Stimulated activated CD4-positive, alpha-beta T cell treated with anti-CD3 and anti-CD28 coated beads, Interleukin-4, amount 100 ng/mL, for 24 hours (primary cell): ENCODE data around the gene MET.
"Not testable (repeated sequence)": the region's sequence is repeated elsewhere in the genome, so short reads cannot be mapped to it uniquely, and the experiment has no call there.

Experiments
- DNase-seq: peaks from one replicate; pipeline ENCODE4 v3.0.0-alpha.2; 2020

Gene MET

GRCh38 chr7:116671681-116672595, at the start of gene MET:
Gene MET (plus strand): TSS chr7:116672196. CDS start chr7:116699085, 26,889 bp downstream.
- peak; percentile 35 for DNase-seq

- no peak for DNase-seq
These were observed 45.1 kb upstream of the MET start for GRCh38 chr7:116626886-116627285.

GRCh38 chr7:116629051-116629463, 42.9 kb upstream of the MET start:
- DNase-seq, result no peak

DNA sequence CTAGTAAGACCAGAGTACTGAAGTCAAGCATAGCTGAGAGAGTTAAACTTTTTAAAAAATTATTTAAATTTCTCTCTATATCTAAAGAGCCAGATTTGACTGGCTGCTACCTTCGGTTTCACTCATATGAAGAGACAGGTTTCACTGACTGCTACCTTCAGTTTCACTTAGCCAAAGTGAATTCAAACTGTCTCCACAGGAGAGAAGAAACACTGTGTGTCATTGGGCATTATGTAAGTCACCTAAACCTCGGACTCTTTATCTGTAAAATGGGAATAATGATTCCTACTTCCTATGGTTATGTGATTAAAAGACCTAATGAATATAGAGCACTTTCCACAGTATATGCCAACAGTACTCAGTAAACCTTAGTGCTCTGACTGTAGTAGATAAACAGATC, 41.6 kb upstream of the MET start:
- DNase-seq, result no peak

DNA sequence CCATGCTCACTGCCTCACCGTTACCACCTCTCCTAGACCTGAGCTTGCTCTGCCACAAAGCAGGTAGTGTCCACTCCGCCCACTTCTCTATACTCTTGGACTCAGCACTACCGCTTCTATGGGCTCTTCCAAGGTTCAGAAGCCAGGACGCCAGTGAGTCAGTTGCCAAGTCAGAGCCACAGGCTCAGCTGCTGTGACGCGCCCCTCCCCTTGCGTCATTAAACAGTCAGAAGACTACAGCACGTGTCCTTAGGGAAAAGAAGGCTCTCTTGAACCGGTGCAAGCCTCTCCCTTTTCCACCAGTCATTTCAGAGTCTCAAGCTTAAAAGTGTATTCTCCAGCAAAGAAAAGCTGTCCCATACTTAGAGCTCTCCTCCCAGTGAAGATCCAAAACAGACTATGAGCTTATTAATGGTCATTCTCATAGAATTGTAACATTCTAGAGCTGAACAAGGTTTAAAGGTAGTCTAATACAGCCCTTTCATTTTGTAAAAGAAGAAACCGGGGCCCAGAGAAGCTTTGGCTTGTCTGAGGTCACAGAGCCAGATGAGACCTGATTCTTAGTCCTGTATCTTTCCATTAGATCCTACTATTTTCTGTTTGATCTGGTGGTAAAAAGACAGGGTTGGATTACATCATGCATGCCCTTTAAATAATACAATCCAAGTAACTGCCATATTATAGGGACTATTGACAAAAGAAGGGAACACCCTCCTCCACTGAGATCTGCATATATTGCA, 40.9 kb upstream of the MET start:
- no peak for DNase-seq

DNA sequence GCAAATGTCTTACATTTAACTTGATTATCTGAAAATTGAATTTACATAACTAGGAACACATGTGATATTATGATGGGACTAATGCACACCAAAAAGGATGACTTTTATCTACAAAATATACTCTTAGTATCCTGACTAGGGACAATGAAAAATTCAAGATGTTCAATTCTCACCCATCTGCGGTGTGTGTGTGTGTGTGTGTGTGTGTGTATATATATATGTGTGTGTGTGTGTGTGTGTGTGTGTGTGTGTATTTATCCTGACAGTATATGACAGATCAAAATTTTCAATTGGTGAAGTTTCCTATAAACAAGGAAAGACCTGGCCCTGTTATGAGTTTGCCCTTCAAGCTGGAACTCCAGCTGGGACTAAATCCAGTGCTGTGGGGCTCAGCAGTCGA, 40.3 kb upstream of the MET start:
- DNase-seq, result no peak

GRCh38 chr7:116632384-116632783, 39.6 kb upstream of the MET start:
- no peak for DNase-seq

DNA sequence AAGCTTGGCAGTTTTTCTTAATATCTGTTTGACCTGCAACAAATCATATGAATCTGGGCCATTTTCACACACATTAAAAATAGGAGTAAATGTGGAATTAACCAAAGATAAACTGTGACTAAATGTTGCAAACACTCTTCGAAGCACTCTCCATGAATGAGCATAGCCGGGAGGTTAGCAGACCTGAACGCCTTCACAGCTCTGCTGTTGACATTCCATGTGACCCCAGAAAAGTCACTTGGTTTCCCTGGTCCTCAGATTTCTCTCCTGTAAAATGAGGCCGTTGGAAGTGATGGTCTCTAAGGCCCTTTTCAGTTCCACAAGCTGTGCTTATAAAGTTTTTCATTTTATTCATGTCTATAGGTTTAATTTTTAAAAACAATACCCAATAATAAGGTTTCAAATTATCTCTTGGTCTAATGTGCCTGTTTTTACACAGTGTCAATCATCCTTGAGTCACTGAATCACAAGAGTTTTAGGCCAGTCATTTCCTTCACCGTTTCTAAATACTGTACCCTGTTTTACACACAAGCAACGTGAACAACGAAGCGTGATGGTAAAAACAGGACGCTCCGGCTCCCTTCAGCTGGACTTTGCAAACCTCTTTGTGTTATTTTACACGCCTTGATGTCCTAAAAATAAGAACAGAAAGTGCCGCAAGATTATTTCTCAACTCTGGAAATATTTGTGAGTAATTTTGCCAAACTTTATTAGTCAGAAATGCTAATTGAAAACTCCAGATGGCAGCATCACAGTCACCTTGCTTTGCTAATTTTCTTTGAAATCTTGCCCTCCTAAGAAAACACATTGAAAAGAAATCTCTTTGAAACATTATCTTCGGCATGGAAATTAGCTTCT, 38.6 kb upstream of the MET start:
- no peak for DNase-seq

DNA sequence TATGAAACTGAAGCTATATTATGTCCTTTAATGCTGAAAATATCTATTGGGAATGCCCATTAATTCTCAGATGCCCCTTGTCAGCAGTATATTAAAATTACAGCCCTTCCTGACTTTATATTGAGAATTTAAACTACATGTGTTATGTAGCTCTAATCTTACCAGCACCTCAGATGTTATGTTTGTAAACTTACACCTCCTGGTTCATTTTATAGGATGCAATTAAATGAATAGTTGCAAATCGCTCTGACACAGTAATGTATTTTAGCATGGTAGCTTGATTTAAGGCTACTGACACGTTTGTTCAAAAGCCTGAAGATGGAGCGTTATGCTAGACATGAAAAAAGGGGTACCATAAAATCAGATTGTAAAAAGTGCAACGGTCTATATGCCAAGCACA, 35.0 kb upstream of the MET start:
- no peak for DNase-seq

DNA sequence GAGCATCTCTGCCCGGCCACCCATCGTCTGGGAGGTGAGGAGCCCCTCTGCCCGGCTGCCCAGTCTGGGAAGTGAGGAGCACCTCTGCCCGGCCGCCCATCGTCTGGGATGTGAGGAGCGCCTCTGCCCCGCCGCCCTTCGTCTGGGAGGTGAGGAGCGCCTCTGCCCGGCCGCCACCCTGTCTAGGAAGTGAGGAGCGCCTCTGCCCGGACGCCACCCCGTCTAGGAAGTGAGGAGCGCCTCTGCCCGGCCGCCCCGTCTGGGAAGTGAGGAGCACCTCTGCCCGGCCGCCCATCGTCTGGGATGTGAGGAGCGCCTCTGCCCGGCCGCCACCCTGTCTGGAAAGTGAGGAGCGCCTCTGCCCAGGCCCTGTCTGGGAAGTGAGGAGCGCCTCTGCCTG, 33.4 kb upstream of the MET start:
- not testable (repeated sequence) for DNase-seq

DNA sequence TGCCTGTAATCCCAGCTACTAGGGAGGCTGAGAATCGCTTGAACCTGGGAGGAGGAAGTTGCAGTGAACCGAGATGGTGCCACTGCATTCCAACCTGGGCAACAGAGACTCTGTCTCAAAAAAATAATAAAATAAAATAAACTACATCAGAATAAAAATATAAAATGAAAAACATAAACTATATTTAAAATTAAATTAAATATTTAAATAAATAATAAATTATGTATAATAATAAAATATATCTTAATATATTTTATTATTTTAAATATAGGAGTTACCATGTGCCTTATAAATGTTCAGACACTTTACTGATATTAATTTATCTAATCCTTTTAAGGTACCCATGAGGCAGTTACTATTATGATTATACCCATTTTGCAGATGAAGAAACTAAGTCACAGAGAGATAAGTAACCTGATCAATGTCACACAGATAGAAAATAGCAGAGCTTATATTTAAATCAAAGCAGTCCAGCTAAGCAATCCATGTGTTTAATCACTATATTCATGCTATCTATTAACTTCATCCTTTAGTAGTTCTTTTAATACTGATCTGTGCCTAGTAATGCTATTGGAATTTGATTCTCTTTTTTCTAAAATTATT, 30.3 kb upstream of the MET start:
- no peak for DNase-seq

GRCh38 chr7:116643148-116643547, 28.8 kb upstream of the MET start:
- not testable (repeated sequence) for DNase-seq

- DNase-seq, result no peak
These were observed 27.4 kb upstream of the MET start for GRCh38 chr7:116644628-116645027.

DNA sequence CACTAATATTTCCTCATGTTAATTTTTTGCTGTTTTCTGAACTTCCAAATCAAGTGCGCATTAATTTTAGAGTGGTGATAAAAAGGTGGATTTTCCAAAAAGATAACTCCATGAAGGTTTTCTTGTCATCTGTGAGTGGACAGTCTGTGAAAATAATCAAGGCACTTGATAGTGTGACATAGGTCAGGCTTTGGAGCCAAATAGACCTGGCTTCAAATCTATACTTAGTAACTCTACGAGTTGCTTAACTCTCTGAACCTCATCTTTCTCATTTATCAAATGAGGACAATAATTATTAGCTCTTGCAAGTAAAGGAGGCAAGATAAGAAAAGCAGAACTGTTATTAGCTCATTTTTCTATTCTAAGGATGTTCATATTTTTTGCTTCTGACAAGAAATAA, 24.7 kb upstream of the MET start:
- DNase-seq, result no peak

- no peak for DNase-seq
These were observed 24.1 kb upstream of the MET start for GRCh38 chr7:116647861-116648260.

GRCh38 chr7:116650436-116650835, 21.6 kb upstream of the MET start:
- DNase-seq, result no peak

- no peak for DNase-seq
These were observed 19.2 kb upstream of the MET start for GRCh38 chr7:116652793-116653192.

- no peak for DNase-seq
These were observed 18.8 kb upstream of the MET start for GRCh38 chr7:116653204-116653603.

- no peak for DNase-seq
These were observed 18.4 kb upstream of the MET start for GRCh38 chr7:116653646-116654045.

DNA sequence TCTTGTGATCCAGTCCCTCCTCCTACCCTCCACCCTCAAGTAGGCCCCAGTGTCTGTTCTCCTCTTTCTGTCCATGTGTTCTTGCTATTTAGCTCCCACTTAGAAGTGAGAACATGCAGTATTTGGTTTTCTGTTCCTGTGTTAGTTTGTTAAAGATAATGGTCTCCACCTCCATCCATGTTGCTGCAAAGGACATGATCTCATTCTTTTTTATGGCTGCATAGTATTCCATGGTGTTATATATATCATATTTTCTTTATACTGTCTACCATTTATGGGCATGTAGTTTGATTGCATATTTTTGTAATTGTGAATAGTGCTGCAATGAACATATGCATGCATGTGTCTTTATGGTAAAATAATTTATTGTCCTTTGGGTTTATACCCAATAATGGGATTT, 12.7 kb upstream of the MET start:
- DNase-seq, result not testable (repeated sequence)

DNA sequence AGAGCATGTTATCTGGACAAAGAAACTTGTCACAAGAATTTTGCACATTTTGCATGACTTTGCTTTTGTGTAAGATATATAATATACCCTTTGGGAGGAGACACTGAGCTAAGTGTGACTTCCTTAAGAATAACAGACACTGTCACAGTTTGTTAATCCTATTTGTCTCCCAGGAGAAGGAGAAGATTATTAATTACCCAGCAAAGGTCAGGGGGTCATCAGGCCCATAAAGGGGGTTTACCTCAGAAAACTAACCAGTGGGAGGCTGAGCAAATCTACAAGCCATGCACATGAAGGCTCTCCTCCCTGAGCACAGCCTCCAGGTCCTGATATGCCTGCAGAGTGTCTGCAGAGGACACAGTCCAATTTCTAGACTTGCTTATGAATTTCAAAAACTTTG, 10.1 kb upstream of the MET start:
- DNase-seq, result no peak

GRCh38 chr7:116663744-116664143, 8.3 kb upstream of the MET start:
- no peak for DNase-seq
